GM12878 (cell line): ENCODE measurements around the gene CILP2. TPM values are rescaled to one million over a fixed set of nuclear protein-coding genes. Genes with fewer than 3 reads are reported as not detected.

Experiments used
- ATF3 ChIP-seq: IDR thresholded peaks from 2 replicates; pipeline ENCODE4 v1.6.1; 2011; ENCODE audit warnings: low read depth, mild to moderate bottlenecking, low read length, moderate library complexity, borderline replicate concordance; ENCODE audit errors: extremely low read depth
- CBX3 ChIP-seq: fragments of 200-600 bp; sonication (generic); IDR thresholded peaks from 2 replicates; pipeline ENCODE4 v1.6.1; 2016; ENCODE audit warnings: low read depth, borderline replicate concordance
- CEBPZ ChIP-seq: fragments of 150-350 bp; IDR thresholded peaks from 2 replicates; pipeline ENCODE4 v1.6.1; 2016; ENCODE audit warnings: low read depth, low read length
- EP300 ChIP-seq, 2 experiments: fragments of 150-350 bp in 1 of 2; IDR thresholded peaks; 2 replicates each; pipeline ENCODE4 v1.6.1; 2011 to 2012; ENCODE audit warnings: low read depth in 2 of 2, low read length in 2 of 2, borderline replicate concordance in 1 of 2, improper control_type of control experiment in 1 of 2, inconsistent platforms in 1 of 2; ENCODE audit not compliant: control insufficient read depth in 1 of 2
- GABPA ChIP-seq: IDR thresholded peaks from 2 replicates; pipeline ENCODE4 v1.6.1; 2014; ENCODE audit warnings: antibody characterized with exemption, low read depth, mild to moderate bottlenecking, inconsistent platforms
- HCFC1 ChIP-seq: fragments of 150-350 bp; IDR thresholded peaks from 2 replicates; pipeline ENCODE4 v1.6.1; 2014; ENCODE audit warnings: low read length
- IRF4 ChIP-seq: IDR thresholded peaks from 2 replicates; pipeline ENCODE4 v1.6.1; 2011; ENCODE audit warnings: low read depth, low read length
- KAT2A ChIP-seq: conservative IDR thresholded peaks from 2 replicates; pipeline ENCODE4 v1.6.1; 2011; ENCODE audit warnings: low read depth, low read length; ENCODE audit not compliant: control insufficient read depth
- LARP7 ChIP-seq: fragments of 450-650 bp; IDR thresholded peaks from 2 replicates; pipeline ENCODE4 v1.6.1; 2017; ENCODE audit warnings: mild to moderate bottlenecking
- MEF2A ChIP-seq: IDR thresholded peaks from 2 replicates; pipeline ENCODE4 v1.6.1; 2011; ENCODE audit warnings: low read depth, mild to moderate bottlenecking, low read length, moderate library complexity; ENCODE audit not compliant: insufficient read depth
- MEF2B ChIP-seq: fragments of 450-650 bp; IDR thresholded peaks from 2 replicates; pipeline ENCODE4 v1.6.1; 2018; ENCODE audit warnings: mild to moderate bottlenecking, moderate library complexity; ENCODE audit not compliant: partially characterized antibody, poor library complexity, severe bottlenecking
- MTA2 ChIP-seq: fragments of 450-650 bp; IDR thresholded peaks from 2 replicates; pipeline ENCODE4 v1.6.1; 2016; ENCODE audit warnings: low read depth, mild to moderate bottlenecking, moderate library complexity
- NFXL1 ChIP-seq: fragments of 450-650 bp; IDR thresholded peaks from 2 replicates; pipeline ENCODE4 v1.6.1; 2017; ENCODE audit warnings: antibody characterized with exemption, mild to moderate bottlenecking, borderline replicate concordance
- POLR2AphosphoS2 ChIP-seq: IDR thresholded peaks from 2 replicates; pipeline ENCODE4 v1.6.1; 2011; ENCODE audit warnings: low read depth, mild to moderate bottlenecking, low read length, improper control_type of control experiment, moderate library complexity
- POU2F2 ChIP-seq: IDR thresholded peaks from 3 replicates; pipeline ENCODE4 v1.6.1; 2011; ENCODE audit warnings: low read depth, mild to moderate bottlenecking, low read length, borderline replicate concordance
- RBBP5 ChIP-seq: fragments of 200-600 bp; sonication (generic); conservative IDR thresholded peaks from 2 replicates; pipeline ENCODE4 v1.6.1; 2016
- RCOR1 ChIP-seq: conservative IDR thresholded peaks from 2 replicates; pipeline ENCODE4 v1.6.1; 2012; ENCODE audit warnings: low read depth, low read length, improper control_type of control experiment
- SUZ12 ChIP-seq: fragments of 200-600 bp; sonication (generic); IDR thresholded peaks from one replicate; pipeline ENCODE4 v1.6.1; 2018; ENCODE audit warnings: antibody characterized with exemption, mild to moderate bottlenecking; ENCODE audit not compliant: unreplicated experiment
- polyA plus RNA-seq, 11 experiments: library from polyadenylated mRNA; depleted of rRNA in 4 of 11; unstranded in 6 of 11; stranded (reverse) in 5 of 11; fragments of >200 nt; fragmentation: Nextera tagmentation in 4 of 11; fragmentation: Illumina TruSeq in 1 of 11; extraction: Ambion mirVana in 4 of 11; extraction: Trizol in 1 of 11; gene quantifications; 1 replicate in 1 of 11; 2 replicates in 10 of 11; pipeline versions ENCODE4 v1.2.1 to v1.2.3, GENCODE V29; 2011 to 2016; ENCODE audit warnings: inconsistent platforms in 2 of 11, missing spikeins in 2 of 11, low read depth in 1 of 11
- total RNA-seq, 4 experiments: library from RNA; depleted of rRNA in 3 of 4; stranded (reverse); fragments of >200 nt in 3 of 4; fragmentation: Illumina TruSeq in 1 of 4; extraction: Trizol in 1 of 4; gene quantifications; 2 replicates each; pipeline versions ENCODE4 v1.2.1 to v1.2.3, GENCODE V29; 2013 to 2021
- TF ChIP-seq, protein P1 (sequence below): fragments of 450-650 bp; IDR thresholded peaks from 2 replicates; pipeline ENCODE4 v1.6.1; 2017; ENCODE audit warnings: mild to moderate bottlenecking, low read depth, inconsistent platforms; ENCODE audit not compliant: poor library complexity, severe bottlenecking
- TF ChIP-seq, protein P2 (sequence below): fragments of 450-650 bp; formaldehyde crosslinking; IDR thresholded peaks from 2 replicates; pipeline ENCODE4 v1.4.0; 2022; ENCODE audit warnings: mild to moderate bottlenecking, moderate library complexity

Gene CILP2
- total and polyA plus RNA-seq, 10 of the 15 experiments (the other 5 are each of a cell fraction or from before 2014, with no cell fraction given), result 0.05 to 0.08 (median 0.06) TPM; not detected in 6

DNA sequence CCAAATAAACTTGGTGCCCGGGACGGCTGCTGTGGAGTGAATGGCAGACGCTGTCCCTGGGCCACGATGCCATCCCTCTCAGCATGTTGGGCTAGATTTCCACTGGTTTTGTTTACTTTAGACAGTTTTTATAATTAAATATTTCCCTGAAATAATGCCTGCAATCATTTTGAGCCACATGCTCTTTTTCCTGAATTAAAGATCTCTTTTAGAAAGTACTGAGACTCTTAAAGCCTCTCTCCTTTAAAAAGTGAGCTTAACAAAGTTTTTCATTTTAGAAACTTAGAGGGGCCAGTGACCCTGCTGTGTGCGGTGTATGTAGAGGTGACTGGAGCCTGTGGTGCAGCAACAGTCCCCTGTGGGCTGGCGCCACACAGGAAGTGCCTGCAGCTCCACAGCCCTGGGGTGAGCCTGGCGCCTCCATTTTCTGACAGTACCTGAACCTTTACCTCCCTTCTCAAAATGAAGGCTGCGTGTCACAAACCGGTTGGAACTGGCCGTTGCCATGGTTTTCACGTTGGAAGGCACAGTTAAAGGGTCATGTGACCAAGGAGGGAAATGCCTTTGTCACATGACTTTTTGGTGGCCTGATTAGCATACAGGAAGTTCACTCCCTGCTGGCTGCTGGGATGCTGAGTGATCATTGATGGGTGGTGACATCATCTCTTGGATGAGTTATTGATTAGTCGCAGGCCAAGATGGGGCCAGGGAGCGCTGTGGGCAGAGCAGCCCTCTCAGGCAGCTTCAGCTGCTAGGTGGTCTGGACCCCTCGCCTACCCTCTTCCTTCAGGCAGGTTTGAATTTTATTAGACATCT lies 49.0 kb upstream of the CILP2 start (continued):
- TF ChIP-seq ATF3 (peak; percentile 77; the same call in 1 of the 2 replicates), GABPA (no peak; the same call in 1 of the 2 replicates), MEF2B (peak; percentile 76), CEBPZ (no peak), EP300 (IDR thresholded peaks at IDR 0.05; ENCODE audit: borderline replicate concordance in 1 of 2, control insufficient read depth in 1 of 2, low read depth in 2 of 2, low read length in 2 of 2) (no peak), LARP7 (no peak), IRF4 (0 out of 2 replicates have a peak, but pooled peaks have one; percentile 40), KAT2A (no peak), MTA2 (no peak), POLR2AphosphoS2 (no peak), NFXL1 (no peak), POU2F2 (peak; percentile 92; the same call in 2 of the 3 replicates), MEF2A (0 out of 2 replicates have a peak, but pooled peaks have one; percentile 19), SUZ12 (no peak), HCFC1 (peak; percentile 54; the same call in 1 of the 2 replicates), CBX3 (no peak), RCOR1 (no peak), RBBP5 (no peak)
- TF ChIP-seq, protein P1, sequence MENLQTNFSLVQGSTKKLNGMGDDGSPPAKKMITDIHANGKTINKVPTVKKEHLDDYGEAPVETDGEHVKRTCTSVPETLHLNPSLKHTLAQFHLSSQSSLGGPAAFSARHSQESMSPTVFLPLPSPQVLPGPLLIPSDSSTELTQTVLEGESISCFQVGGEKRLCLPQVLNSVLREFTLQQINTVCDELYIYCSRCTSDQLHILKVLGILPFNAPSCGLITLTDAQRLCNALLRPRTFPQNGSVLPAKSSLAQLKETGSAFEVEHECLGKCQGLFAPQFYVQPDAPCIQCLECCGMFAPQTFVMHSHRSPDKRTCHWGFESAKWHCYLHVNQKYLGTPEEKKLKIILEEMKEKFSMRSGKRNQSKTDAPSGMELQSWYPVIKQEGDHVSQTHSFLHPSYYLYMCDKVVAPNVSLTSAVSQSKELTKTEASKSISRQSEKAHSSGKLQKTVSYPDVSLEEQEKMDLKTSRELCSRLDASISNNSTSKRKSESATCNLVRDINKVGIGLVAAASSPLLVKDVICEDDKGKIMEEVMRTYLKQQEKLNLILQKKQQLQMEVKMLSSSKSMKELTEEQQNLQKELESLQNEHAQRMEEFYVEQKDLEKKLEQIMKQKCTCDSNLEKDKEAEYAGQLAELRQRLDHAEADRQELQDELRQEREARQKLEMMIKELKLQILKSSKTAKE, result no peak
- TF ChIP-seq, protein P2, sequence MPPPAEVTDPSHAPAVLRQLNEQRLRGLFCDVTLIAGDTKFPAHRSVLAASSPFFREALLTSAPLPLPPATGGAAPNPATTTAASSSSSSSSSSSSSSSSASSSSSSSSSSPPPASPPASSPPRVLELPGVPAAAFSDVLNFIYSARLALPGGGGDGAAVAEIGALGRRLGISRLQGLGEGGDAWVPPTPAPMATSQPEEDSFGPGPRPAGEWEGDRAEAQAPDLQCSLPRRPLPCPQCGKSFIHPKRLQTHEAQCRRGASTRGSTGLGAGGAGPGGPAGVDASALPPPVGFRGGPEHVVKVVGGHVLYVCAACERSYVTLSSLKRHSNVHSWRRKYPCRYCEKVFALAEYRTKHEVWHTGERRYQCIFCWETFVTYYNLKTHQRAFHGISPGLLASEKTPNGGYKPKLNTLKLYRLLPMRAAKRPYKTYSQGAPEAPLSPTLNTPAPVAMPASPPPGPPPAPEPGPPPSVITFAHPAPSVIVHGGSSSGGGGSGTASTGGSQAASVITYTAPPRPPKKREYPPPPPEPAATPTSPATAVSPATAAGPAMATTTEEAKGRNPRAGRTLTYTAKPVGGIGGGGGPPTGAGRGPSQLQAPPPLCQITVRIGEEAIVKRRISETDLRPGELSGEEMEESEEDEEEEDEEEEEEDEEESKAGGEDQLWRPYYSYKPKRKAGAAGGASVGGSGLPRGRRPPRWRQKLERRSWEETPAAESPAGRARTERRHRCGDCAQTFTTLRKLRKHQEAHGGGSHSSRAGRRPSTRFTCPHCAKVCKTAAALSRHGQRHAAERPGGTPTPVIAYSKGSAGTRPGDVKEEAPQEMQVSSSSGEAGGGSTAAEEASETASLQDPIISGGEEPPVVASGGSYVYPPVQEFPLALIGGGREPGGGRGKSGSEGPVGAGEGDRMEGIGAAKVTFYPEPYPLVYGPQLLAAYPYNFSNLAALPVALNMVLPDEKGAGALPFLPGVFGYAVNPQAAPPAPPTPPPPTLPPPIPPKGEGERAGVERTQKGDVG (CRISPR knock-in tag), result no peak
